Upper lobe of right lung (tissue), 1 donor: Measurements from ENCODE around the gene SLC19A1. TPM values are rescaled to one million over a fixed set of nuclear protein-coding genes. Genes with fewer than 3 reads are reported as not detected.
A peak's percentile ranks its signal among the peaks of the same experiment; 100 is the strongest.

Source experiments
- ATAC-seq: fragments of 200-7000 bp; cut with Tn5 transposase; one replicate; pipeline ENCODE4 v1.9.1; 2020; ENCODE audit warnings: mild to moderate bottlenecking, moderate library complexity
- DNase-seq: peaks from one replicate; pipeline ENCODE4 v3.0.0-alpha.2; 2020
- H3K27ac ChIP-seq: fragments of 200-600 bp; one replicate; pipeline ENCODE4 v1.8.0; 2022
- H3K27me3 ChIP-seq: fragments of 200-600 bp; one replicate; pipeline ENCODE4 v1.8.0; 2022; ENCODE audit warnings: mild to moderate bottlenecking
- H3K36me3 ChIP-seq: fragments of 200-600 bp; one replicate; pipeline ENCODE4 v1.8.0; 2022
- H3K4me1 ChIP-seq: fragments of 200-600 bp; one replicate; pipeline ENCODE4 v1.8.0; 2022
- H3K4me3 ChIP-seq: fragments of 200-600 bp; one replicate; pipeline ENCODE4 v1.8.0; 2022; ENCODE audit warnings: mild to moderate bottlenecking
- H3K9me3 ChIP-seq: fragments of 200-600 bp; one replicate; pipeline ENCODE4 v1.8.0; 2022
- intact Hi-C: fragments of 100-400 bp; cut with DNase I; formaldehyde crosslinking; loops from one replicate; pipeline ENCODE4 v1.11.0; 2022
- total RNA-seq: library from RNA; stranded (reverse); fragmentation: NEBNext Ultra II Directional; extraction: Animal tissue kit (Norgen Biotek cat#: 25700); gene quantifications from one replicate; pipeline ENCODE4 v1.2.1, GENCODE V29; 2021
- TF ChIP-seq, protein P1 (sequence below): fragments of 200-600 bp; IDR thresholded peaks from one replicate; pipeline ENCODE4 v1.8.0; 2022; ENCODE audit warnings: antibody characterized with exemption
- donor health status: DM: no; HTN: yes; CAD: no; lungs with severe emphysema.

SLC19A1 gene
- total RNA-seq, 1 donor from 2014 or later, result 39.3 TPM

DNA sequence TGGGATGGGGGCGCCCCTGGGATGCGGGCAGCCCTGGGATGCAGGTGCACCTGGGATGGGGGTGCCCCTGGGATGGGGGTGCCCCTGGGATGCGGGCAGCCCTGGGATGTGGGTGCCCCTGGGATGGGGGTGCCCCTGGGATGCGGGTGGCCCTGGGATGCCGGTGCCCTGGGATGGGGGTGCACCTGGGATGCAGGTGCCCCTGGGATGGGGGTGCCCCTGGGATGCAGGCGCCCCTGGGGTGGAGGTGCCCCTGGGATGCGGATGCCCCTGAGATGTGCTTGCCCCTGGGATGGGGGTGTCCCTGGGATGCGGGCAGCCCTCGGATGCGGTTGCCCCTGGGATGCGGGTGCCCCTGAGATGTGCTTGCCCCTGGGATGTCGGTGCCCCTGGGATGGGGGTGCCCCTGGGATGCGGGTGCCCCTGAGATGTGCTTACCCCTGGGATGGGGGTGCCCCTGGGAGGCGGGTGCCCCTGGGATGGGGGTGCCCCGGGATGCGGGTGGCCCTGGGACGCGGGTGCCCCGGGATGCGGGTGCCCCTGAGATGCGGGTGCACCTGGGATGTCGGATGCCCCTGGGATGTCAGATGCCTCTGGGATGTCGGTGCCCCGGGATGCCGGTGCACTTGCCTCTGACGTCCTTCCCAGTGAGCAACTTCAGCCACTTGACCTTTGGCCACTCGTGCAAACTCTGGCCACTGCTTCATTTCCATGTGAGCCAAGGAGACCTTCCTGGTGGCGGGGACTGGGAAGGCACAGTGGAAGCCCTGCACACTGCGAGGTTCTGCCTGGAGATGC is 37.3 kb upstream of the SLC19A1 start:
- intact Hi-C loops, result no loop called here
- ATAC-seq, result no peak
- TF ChIP-seq, protein P1, sequence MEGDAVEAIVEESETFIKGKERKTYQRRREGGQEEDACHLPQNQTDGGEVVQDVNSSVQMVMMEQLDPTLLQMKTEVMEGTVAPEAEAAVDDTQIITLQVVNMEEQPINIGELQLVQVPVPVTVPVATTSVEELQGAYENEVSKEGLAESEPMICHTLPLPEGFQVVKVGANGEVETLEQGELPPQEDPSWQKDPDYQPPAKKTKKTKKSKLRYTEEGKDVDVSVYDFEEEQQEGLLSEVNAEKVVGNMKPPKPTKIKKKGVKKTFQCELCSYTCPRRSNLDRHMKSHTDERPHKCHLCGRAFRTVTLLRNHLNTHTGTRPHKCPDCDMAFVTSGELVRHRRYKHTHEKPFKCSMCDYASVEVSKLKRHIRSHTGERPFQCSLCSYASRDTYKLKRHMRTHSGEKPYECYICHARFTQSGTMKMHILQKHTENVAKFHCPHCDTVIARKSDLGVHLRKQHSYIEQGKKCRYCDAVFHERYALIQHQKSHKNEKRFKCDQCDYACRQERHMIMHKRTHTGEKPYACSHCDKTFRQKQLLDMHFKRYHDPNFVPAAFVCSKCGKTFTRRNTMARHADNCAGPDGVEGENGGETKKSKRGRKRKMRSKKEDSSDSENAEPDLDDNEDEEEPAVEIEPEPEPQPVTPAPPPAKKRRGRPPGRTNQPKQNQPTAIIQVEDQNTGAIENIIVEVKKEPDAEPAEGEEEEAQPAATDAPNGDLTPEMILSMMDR, result no peak
- Histone ChIP-seq H3K27me3 (no peaks in the 10 kb centered on the region), H3K4me1 (no peaks in the 10 kb centered on the region), H3K27ac (no peak overlapping the region), H3K36me3 (no peaks in the 10 kb centered on the region), H3K9me3 (no peaks in the 10 kb centered on the region), H3K4me3 (no peak overlapping the region)
- peak; percentile 55 for DNase-seq

DNA sequence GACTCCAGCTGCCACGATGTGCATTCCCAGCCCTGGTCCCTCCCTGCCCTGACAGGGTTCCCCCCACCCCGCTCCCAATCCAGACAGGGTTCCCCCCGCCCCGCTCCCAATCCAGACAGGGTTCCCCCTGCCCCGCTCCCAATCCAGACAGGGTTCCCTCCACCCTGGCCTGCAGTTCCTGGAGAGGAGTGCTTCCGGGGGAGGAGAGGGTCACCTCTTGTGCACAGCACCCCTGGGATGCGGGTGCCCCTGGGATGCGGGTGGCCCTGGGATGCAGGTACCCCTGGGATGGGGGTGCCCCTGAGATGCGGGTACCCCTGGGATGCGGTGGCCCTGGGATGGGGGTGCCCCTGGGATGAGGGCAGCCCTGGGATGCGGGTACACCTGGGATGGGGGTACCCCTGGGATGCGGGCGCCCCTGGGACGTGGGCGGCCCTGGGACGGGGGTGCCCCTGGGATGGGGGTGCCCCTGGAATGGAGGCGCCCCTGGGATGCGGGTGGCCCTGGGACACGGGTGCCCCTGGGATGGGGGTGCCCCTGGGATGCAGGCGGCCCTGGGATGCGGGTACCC is 36.7 kb upstream of the SLC19A1 start:
- DNase-seq (no peak), ATAC-seq (no peak)
- H3K27me3 ChIP-seq, result no peaks in the 10 kb centered on the region
- TF ChIP-seq, protein P1, result no peak
- H3K4me3 ChIP-seq, result no peak overlapping the region
- no peaks in the 10 kb centered on the region for H3K4me1 ChIP-seq
- no peak overlapping the region for H3K27ac ChIP-seq
- no peaks in the 10 kb centered on the region for H3K9me3 ChIP-seq
- H3K36me3 ChIP-seq, result no peaks in the 10 kb centered on the region
- intact Hi-C loops, result no loop called here

DNA sequence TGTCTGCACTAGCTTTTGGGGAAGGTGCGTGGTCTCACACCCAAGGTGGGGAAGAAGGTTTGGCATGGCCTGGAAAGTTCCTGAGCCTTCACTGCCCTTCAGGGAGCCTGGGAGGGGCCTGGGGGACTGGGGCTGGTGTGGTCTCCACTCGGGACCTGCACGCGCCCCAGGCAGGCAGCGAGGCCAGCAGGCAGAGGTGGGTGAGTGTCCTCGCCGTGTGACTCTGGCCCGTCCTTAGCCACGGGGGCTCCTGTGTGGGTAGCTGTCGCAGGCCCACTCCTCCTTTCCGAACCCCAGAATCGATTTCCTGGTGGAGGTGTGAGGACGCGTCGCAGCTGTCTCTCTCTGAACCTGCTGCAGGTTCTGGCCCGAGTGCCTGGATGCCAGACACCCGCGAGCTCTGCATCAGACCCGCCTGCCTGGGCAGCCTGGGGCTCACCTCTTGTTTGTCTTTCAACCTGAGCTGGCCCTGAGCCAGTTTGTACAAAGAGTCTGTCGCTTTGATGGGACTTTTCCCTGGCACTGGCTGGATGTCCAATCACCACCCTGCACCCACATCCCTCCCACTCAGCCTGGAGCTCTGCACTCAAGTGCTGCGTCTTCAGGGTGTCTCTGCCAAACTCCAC is 36.0 kb upstream of the SLC19A1 start:
- peak; percentile 74 for DNase-seq

DNA sequence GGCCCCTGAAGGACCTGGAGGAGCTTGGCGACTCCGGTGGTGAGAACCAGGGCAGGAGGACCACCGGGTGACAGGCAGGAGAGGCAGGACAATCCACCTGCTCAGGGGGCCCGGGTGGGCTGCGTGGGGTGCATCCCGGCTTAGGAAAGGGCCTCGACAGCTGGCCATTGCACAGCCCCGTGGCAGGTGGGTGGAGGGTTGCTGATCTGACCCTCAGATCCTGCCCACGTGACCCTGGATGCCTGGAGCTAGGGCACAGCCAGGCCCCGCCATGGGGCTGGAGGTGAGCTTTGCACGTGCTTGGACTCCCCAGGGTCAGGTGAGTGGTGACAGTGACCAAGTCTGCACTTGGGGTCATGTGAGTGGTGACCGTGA is 35.5 kb upstream of the SLC19A1 start:
- no peaks in the 10 kb centered on the region for H3K36me3 ChIP-seq
- ATAC-seq, result no peak
- H3K27ac ChIP-seq, result no peak overlapping the region
- peak; percentile 53 for DNase-seq
- intact Hi-C loops, result no loop called here
- TF ChIP-seq, protein P1, result no peak
- H3K9me3 ChIP-seq, result no peaks in the 10 kb centered on the region
- no peak overlapping the region for H3K4me3 ChIP-seq
- H3K4me1 ChIP-seq, result no peaks in the 10 kb centered on the region
- peaks cover 1% of the 10 kb centered on the region for H3K27me3 ChIP-seq

More for the DNA sequence above, 36.0 kb upstream of the SLC19A1 start:
- intact Hi-C loops, result no loop called here
- Histone ChIP-seq H3K27ac (no peak overlapping the region), H3K27me3 (no peaks in the 10 kb centered on the region), H3K4me3 (no peak overlapping the region), H3K36me3 (no peaks in the 10 kb centered on the region), H3K9me3 (no peaks in the 10 kb centered on the region), H3K4me1 (no peaks in the 10 kb centered on the region)
- peak; percentile 74 for ATAC-seq
- TF ChIP-seq, protein P1, result no peak

DNA sequence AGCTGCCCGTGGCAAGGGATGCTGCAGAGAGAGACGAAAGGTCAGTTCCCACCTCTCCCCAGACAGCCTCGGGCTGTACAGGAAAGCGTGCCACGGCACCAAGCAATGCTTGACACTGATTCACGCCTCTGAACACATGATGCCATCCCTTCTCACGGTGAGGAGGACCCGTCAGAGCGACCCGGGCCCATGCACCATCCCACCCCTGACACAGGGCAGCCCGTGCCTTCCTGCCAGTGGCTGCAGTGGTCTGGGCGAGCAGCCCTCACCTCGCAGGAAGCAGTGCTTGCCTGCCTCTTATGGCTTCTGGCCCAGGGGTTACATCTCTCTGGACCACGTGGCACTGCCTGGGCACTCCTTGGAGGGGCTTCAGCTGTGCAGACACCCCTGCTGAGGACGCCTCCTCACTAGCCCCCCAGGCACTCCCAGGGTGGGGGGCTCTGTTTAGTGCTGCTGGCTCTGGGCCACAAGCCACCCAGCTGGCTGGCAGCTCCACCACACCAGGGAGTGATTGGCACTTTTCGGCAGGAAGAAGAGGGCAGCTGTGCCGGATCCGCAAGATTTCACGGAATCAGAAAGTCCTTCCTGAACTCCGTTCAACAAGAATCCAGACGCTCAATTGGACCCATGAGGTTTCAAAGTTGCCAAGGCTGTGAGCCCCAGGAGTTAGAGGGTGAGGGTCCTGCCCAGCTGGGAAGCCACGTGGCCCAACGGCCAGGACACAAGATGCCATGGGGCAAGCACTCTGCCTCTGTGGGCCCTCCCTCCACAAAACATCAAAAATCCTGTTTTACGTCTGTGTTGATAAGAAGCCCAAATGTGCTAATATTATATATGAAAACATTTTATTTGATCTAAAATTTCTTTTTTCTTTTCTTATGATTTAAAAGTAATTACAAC is 34.8 kb upstream of the SLC19A1 start:
- Histone ChIP-seq H3K27ac (no peak overlapping the region), H3K4me3 (no peak overlapping the region), H3K27me3 (peaks cover 8% of the 10 kb centered on the region), H3K36me3 (no peaks in the 10 kb centered on the region), H3K9me3 (no peaks in the 10 kb centered on the region), H3K4me1 (no peaks in the 10 kb centered on the region)
- intact Hi-C loops, result no loop called here
- TF ChIP-seq, protein P1, result no peak
- DNase-seq (peak; percentile 48), ATAC-seq (no peak)
